ENCODE data around the gene VPS13D. TPM values are rescaled to one million over a fixed set of nuclear protein-coding genes. Genes with fewer than 3 reads are reported as not detected.

VPS13D gene
- total and polyA plus RNA-seq, 2 of the 4 experiments (the other 2 are of a cell fraction), result 9.0 to 16.3 TPM

- Histone ChIP-seq H3K27ac (ENCODE audit: insufficient read depth, low read length) (no peak overlapping the region), H2BK120ac (ENCODE audit: low read depth, low read length) (peak overlapping the region; percentile 57), H3K4me1 (ENCODE audit: control insufficient read depth, insufficient read depth, low read length) (peaks cover 48% of the 10 kb centered on the region), H2BK15ac (ENCODE audit: low read depth, low read length) (peak overlapping the region; percentile 22; the same call in 2 of the 3 replicates), H2BK20ac (ENCODE audit: low read depth, low read length) (peak overlapping the region; percentile 29; the same call in 1 of the 2 replicates), H2AK9ac (replicated peaks; ENCODE audit: low read depth, low read length, poor library complexity) (no peak overlapping the region), H3K14ac (replicated peaks; ENCODE audit: low read depth, low read length) (0 out of 2 replicates have a peak overlapping the region, but pooled peaks have one; percentile 29), H2BK5ac (ENCODE audit: low read depth, low read length, poor library complexity, severe bottlenecking) (no peak overlapping the region), H3K9ac (ENCODE audit: low read depth, low read length) (no peak overlapping the region), H3K4ac (ENCODE audit: low read depth, low read length) (peak overlapping the region; percentile 30; the same call in 1 of the 2 replicates), H4K8ac (ENCODE audit: low read depth in 2 of 2, low read length in 2 of 2) (peak overlapping the region; percentile 18 to 37; a peak in 1 of 4 replicates), H4K91ac (ENCODE audit: insufficient read depth, low read depth, low read length) (peak overlapping the region; percentile 38), H3K56ac (ENCODE audit: extremely low read depth, insufficient read depth, low read length) (no peak overlapping the region), H3K4me3 (ENCODE audit: insufficient read depth, low read depth, low read length) (no peak overlapping the region), H3K27me3 (ENCODE audit: control insufficient read depth, insufficient read depth, low read length) (no peaks in the 10 kb centered on the region), H2AFZ (replicated peaks; ENCODE audit: low read length, poor library complexity) (no peak overlapping the region), H3K18ac (ENCODE audit: low read depth, low read length) (no peak overlapping the region; the same call in 1 of the 2 replicates), H4K20me1 (ENCODE audit: insufficient read depth, low read length) (no peaks in the 10 kb centered on the region), H3K23ac (ENCODE audit: low read depth, low read length) (no peak overlapping the region), H3K9me1 (ENCODE audit: insufficient read depth, low read length) (peaks cover 11% of the 10 kb centered on the region), H3K4me2 (ENCODE audit: low read depth, low read length) (no peak overlapping the region), H2AK5ac (ENCODE audit: low read depth, low read length) (peak overlapping the region; percentile 85), H3K9me3 (ENCODE audit: control insufficient read depth, insufficient read depth, low read length) (no peaks in the 10 kb centered on the region), H3K79me1 (ENCODE audit: low read depth in 1 of 2, low read length in 2 of 2) (peaks cover 0 to 11% of the 10 kb centered on the region in 2 experiments; a peak in 3 of 4 replicates), H3K36me3 (ENCODE audit: control insufficient read depth, insufficient read depth, low read length) (no peaks in the 10 kb centered on the region), H4K5ac (ENCODE audit: low read depth, low read length) (peak overlapping the region; percentile 11; the same call in 1 of the 2 replicates)
- ATAC-seq (ENCODE audit: low read depth), result no peak
- dilution Hi-C loops (cut with HindIII; ENCODE audit: low sequenced_read_pairs, unreplicated experiment), result no loop called here
- ChIA-PET POLR2A (ENCODE audit: unreplicated experiment) (no interaction called here), CTCF (no interaction called here)
- no peak for DNase-seq
- BruUV-seq (replicated peaks), result no TSS peak
- no CpG with 5 or more reads among the region's 4 CpGs for WGBS, 2 experiments (ENCODE audit: extremely low coverage in 2 of 2, insufficient read length in 1 of 2)
- no peak for TF ChIP-seq MXI1 (IDR thresholded peaks at IDR 0.05; ENCODE audit: borderline replicate concordance, low read depth, low read length)
- TF ChIP-seq CTCF (conservative IDR thresholded peaks at IDR 0.05; ENCODE audit: low read depth, low read length), result no peak
- no peak for TF ChIP-seq CEBPB (IDR thresholded peaks at IDR 0.05; ENCODE audit: low read depth, low read length)
- TF ChIP-seq NFE2L2 (IDR thresholded peaks at IDR 0.05; ENCODE audit: low read depth, low read length), result no peak
- no peak for TF ChIP-seq RCOR1 (IDR thresholded peaks at IDR 0.05; ENCODE audit: insufficient replicate concordance, low read length)
- in situ Hi-C loops (cut with MboI; ENCODE audit: low sequenced_read_pairs), result no loop called here
- intact Hi-C loops (cut with micrococcal nuclease), result no loop called here
Measured at GRCh38 chr1:12182410-12182984, 47.3 kb upstream of the VPS13D start.
